EH (cell line): ENCODE measurements around the gene DDX41.
A peak's percentile ranks its signal among the peaks of the same experiment; 100 is the strongest.
"Not testable (repeated sequence)": the region's sequence is repeated elsewhere in the genome, so short reads cannot be mapped to it uniquely, and the experiment has no call there.

Experiments
- DNase-seq: peaks from one replicate; pipeline ENCODE4 v3.0.0-alpha.2; 2015; ENCODE audit warnings: low read depth

DDX41 gene

GRCh38 chr5:177537389-177538361, 20.9 kb upstream of the DDX41 start:
- DNase-seq: peak; percentile 95

- no peak for DNase-seq
These were observed 19.6 kb upstream of the DDX41 start for GRCh38 chr5:177536386-177536785.

GRCh38 chr5:177535125-177535524, 18.4 kb upstream of the DDX41 start:
- DNase-seq: no peak

- not testable (repeated sequence) for DNase-seq
These were observed 17.7 kb upstream of the DDX41 start for GRCh38 chr5:177534433-177534832.

GRCh38 chr5:177531209-177531940, 14.6 kb upstream of the DDX41 start:
- DNase-seq: no peak

GRCh38 chr5:177530638-177531037, 13.9 kb upstream of the DDX41 start:
- no peak for DNase-seq

- no peak for DNase-seq
These were observed 12.8 kb upstream of the DDX41 start for GRCh38 chr5:177529247-177530203.

- no peak for DNase-seq
These were observed 11.9 kb upstream of the DDX41 start for GRCh38 chr5:177528631-177529030.

GRCh38 chr5:177527595-177527994, 10.8 kb upstream of the DDX41 start:
- DNase-seq: no peak

- DNase-seq: no peak
These were observed 10.0 kb upstream of the DDX41 start for GRCh38 chr5:177526791-177527190.

GRCh38 chr5:177526191-177526590, 9.4 kb upstream of the DDX41 start:
- DNase-seq: no peak

- DNase-seq: no peak
These were observed 8.3 kb upstream of the DDX41 start for GRCh38 chr5:177524941-177525655.

- no peak for DNase-seq
These were observed 7.8 kb upstream of the DDX41 start for GRCh38 chr5:177524539-177524900.

- DNase-seq: no peak
These were observed 7.2 kb upstream of the DDX41 start for GRCh38 chr5:177523711-177524538.

GRCh38 chr5:177520916-177521513, 4.3 kb upstream of the DDX41 start:
- DNase-seq: no peak

- DNase-seq: no peak
These were observed 3.5 kb upstream of the DDX41 start for GRCh38 chr5:177520271-177520670.

- DNase-seq: no peak
These were observed 2.9 kb upstream of the DDX41 start for GRCh38 chr5:177519463-177520235.

- DNase-seq: no peak
These were observed 1.2 kb downstream of the DDX41 start for GRCh38 chr5:177515580-177515979.

GRCh38 chr5:177514541-177514940, 2.2 kb downstream of the DDX41 start:
- no peak for DNase-seq
